HCT116 (cell line): Measurements from ENCODE around the gene DIAPH3. TPM values are rescaled to one million over a fixed set of nuclear protein-coding genes. Genes with fewer than 3 reads are reported as not detected.

Experiments used
- ATAC-seq: fragments of 200-7000 bp; cut with Tn5 transposase; 2 replicates; pipeline ENCODE4 v1.9.1; 2020; ENCODE audit warnings: mild to moderate bottlenecking, moderate library complexity
- BruUV-seq: library from RNA; stranded (reverse); fragments of 400-500 nt; replicated peaks from 2 replicates; lab custom pipeline; 2021; lab: Mats Ljungman, UMichigan
- CTCF ChIA-PET: fragments of 300-600 bp; sonication (Branson Sonifier 250); formaldehyde crosslinking; loops from one replicate; lab custom pipeline; 2021; ENCODE audit warnings: antibody characterized with exemption; lab: Charles Lee
- POLR2A ChIA-PET: fragments of 300-600, 350-600 bp; sonication (Branson Sonifier 250); formaldehyde crosslinking; loops from one replicate; lab custom pipeline; 2021; ENCODE audit warnings: antibody characterized with exemption; lab: Charles Lee
- RAD21 ChIA-PET, 2 experiments: fragments of 300-600 bp; sonication (Branson Sonifier 250); formaldehyde crosslinking; loops; one replicate each; lab custom pipeline; 2023; ENCODE audit warnings: low total read pairs in 2 of 2; ENCODE audit not compliant: uncharacterized antibody in 2 of 2, unreplicated experiment in 2 of 2, low non-redundant PET in 1 of 2; lab: Charles Lee
- DNase-seq: peaks from one replicate; pipeline ENCODE4 v3.0.0-alpha.2; 2010; ENCODE audit warnings: low read depth, low spot score
- H2AFZ ChIP-seq: fragments of 200-600 bp; shearing (Covaris generic), sonication (generic); 2 replicates; pipeline ENCODE4 v1.6.1; 2017; ENCODE audit warnings: low read depth, mixed run types, mixed read lengths, antibody characterized with exemption, low read length; ENCODE audit not compliant: poor library complexity, severe bottlenecking
- H3K27ac ChIP-seq: 2 replicates; pipeline ENCODE4 v1.5.1; 2012; ENCODE audit warnings: low read depth, low read length
- H3K27me3 ChIP-seq: fragments of 200-600 bp; sonication (generic); 2 replicates; pipeline ENCODE4 v1.6.1; 2016; ENCODE audit warnings: mixed run types, low read length, mixed read lengths; ENCODE audit not compliant: insufficient read depth
- H3K36me3 ChIP-seq, 2 experiments: fragments of 200-500 bp in 1 of 2; fragments of 200-600 bp in 1 of 2; sonication (Bioruptor generic) in 1 of 2; sonication (generic) in 1 of 2; 2 replicates each; pipeline versions ENCODE4 v1.5.1 to v1.6.1; 2014 to 2016; ENCODE audit warnings: low read length in 2 of 2, inconsistent platforms in 1 of 2, mixed read lengths in 1 of 2, mixed run types in 1 of 2; ENCODE audit not compliant: insufficient read depth in 2 of 2, control insufficient read depth in 1 of 2
- H3K4me1 ChIP-seq, 2 experiments: fragments of 200-600 bp in 1 of 2; sonication (generic) in 1 of 2; 2 replicates each; pipeline versions ENCODE4 v1.5.1 to v1.6.1; 2012 to 2017; ENCODE audit warnings: low read length in 2 of 2, inconsistent platforms in 1 of 2, mild to moderate bottlenecking in 1 of 2, mixed read lengths in 1 of 2, mixed run types in 1 of 2, moderate library complexity in 1 of 2; ENCODE audit not compliant: insufficient read depth in 2 of 2, control insufficient read depth in 1 of 2
- H3K4me2 ChIP-seq: fragments of 200-600 bp; sonication (generic); 2 replicates; pipeline ENCODE4 v1.6.1; 2017; ENCODE audit warnings: mixed run types, low read length, mixed read lengths
- H3K4me3 ChIP-seq, 2 experiments: fragments of 200-600 bp in 1 of 2; sonication (generic) in 1 of 2; replicated peaks in 1 of 2; 2 replicates each; pipeline ENCODE4 v1.5.1; 2011 to 2016; ENCODE audit warnings: low read length in 2 of 2, control low read depth in 1 of 2, low read depth in 1 of 2, mild to moderate bottlenecking in 1 of 2, mixed read lengths in 1 of 2, mixed run types in 1 of 2
- H3K79me2 ChIP-seq: fragments of 200-600 bp; sonication (generic); 2 replicates; pipeline ENCODE4 v1.6.1; 2017; ENCODE audit warnings: mild to moderate bottlenecking, mixed run types, low read length, moderate library complexity, mixed read lengths; ENCODE audit not compliant: insufficient read depth
- H3K9ac ChIP-seq: fragments of 200-600 bp; sonication (generic); 2 replicates; pipeline ENCODE4 v1.6.1; 2016; ENCODE audit warnings: low read length, mixed read lengths
- H3K9me2 ChIP-seq: fragments of 200-600 bp; sonication (generic), shearing (Covaris generic); 2 replicates; pipeline ENCODE4 v1.6.1; 2017; ENCODE audit warnings: mixed run types, mild to moderate bottlenecking, moderate library complexity; ENCODE audit not compliant: insufficient read depth
- H3K9me3 ChIP-seq, 2 experiments: fragments of 200-500 bp in 1 of 2; fragments of 200-600 bp in 1 of 2; sonication (Bioruptor generic) in 1 of 2; sonication (generic) in 1 of 2; 2 replicates each; pipeline ENCODE4 v1.6.1; 2014 to 2017; ENCODE audit warnings: low read length in 2 of 2, mixed read lengths in 2 of 2, inconsistent platforms in 1 of 2, low read depth in 1 of 2, mild to moderate bottlenecking in 1 of 2, mixed run types in 1 of 2, moderate library complexity in 1 of 2; ENCODE audit not compliant: control insufficient read depth in 1 of 2, insufficient read depth in 1 of 2
- H4K20me1 ChIP-seq: fragments of 200-600 bp; sonication (generic), shearing (Covaris generic); 2 replicates; pipeline ENCODE4 v1.6.1; 2017; ENCODE audit warnings: mixed run types, mild to moderate bottlenecking, moderate library complexity; ENCODE audit not compliant: insufficient read depth
- CBX3 ChIP-seq: IDR thresholded peaks from 2 replicates; pipeline ENCODE4 v1.6.1; 2012; ENCODE audit warnings: low read depth
- CEBPB ChIP-seq: IDR thresholded peaks from 2 replicates; pipeline ENCODE4 v1.6.1; 2012; ENCODE audit warnings: low read depth
- CTCF ChIP-seq, 3 experiments: fragments of 200-600 bp in 1 of 3; sonication (generic) in 1 of 3; IDR thresholded peaks in 2 of 3; conservative IDR thresholded peaks in 1 of 3; 2 replicates each; pipeline ENCODE4 v1.5.1; 2012 to 2017; ENCODE audit warnings: low read depth in 2 of 3, low read length in 2 of 3, antibody characterized with exemption in 1 of 3, borderline replicate concordance in 1 of 3, control low read depth in 1 of 3, mild to moderate bottlenecking in 1 of 3, mixed read lengths in 1 of 3, mixed run types in 1 of 3, moderate library complexity in 1 of 3; ENCODE audit not compliant: insufficient read depth in 1 of 3
- EGR1 ChIP-seq: IDR thresholded peaks from 2 replicates; pipeline ENCODE4 v1.6.1; 2012; ENCODE audit warnings: low read depth
- ELF1 ChIP-seq: IDR thresholded peaks from 2 replicates; pipeline ENCODE4 v1.6.1; 2012; ENCODE audit warnings: low read depth, borderline replicate concordance
- EZH2 ChIP-seq: fragments of 200-600 bp; sonication (generic); IDR thresholded peaks from 2 replicates; pipeline ENCODE4 v1.6.1; 2017; ENCODE audit warnings: antibody characterized with exemption, mixed run types
- EZH2phosphoT487 ChIP-seq: fragments of 200-600 bp; IDR thresholded peaks from 2 replicates; pipeline ENCODE4 v1.6.1; 2018; ENCODE audit warnings: antibody characterized with exemption, borderline replicate concordance
- FOSL1 ChIP-seq: IDR thresholded peaks from 2 replicates; pipeline ENCODE4 v1.6.1; 2012; ENCODE audit warnings: low read depth
- JUND ChIP-seq: IDR thresholded peaks from 2 replicates; pipeline ENCODE4 v1.6.1; 2012
- MAX ChIP-seq: IDR thresholded peaks from 2 replicates; pipeline ENCODE4 v1.6.1; 2012
- POLR2AphosphoS5 ChIP-seq: IDR thresholded peaks from 2 replicates; pipeline ENCODE4 v1.6.1; 2011; ENCODE audit warnings: mild to moderate bottlenecking, low read depth, low read length, moderate library complexity
- SIN3A ChIP-seq: IDR thresholded peaks from 2 replicates; pipeline ENCODE4 v1.6.1; 2012; ENCODE audit warnings: low read depth
- SRF ChIP-seq: IDR thresholded peaks from 2 replicates; pipeline ENCODE4 v1.6.1; 2012; ENCODE audit warnings: low read depth
- TCF7L2 ChIP-seq: IDR thresholded peaks from 2 replicates; pipeline ENCODE4 v1.7.0; 2011; ENCODE audit warnings: borderline replicate concordance, inconsistent platforms; ENCODE audit not compliant: insufficient read depth, insufficient read length; ENCODE audit errors: extremely low read depth
- YY1 ChIP-seq: IDR thresholded peaks from 2 replicates; pipeline ENCODE4 v1.6.1; 2011; ENCODE audit warnings: low read length, low read depth, moderate library complexity, mild to moderate bottlenecking; ENCODE audit not compliant: insufficient replicate concordance; ENCODE audit errors: extremely low read depth
- ZBTB33 ChIP-seq: IDR thresholded peaks from 2 replicates; pipeline ENCODE4 v1.6.1; 2011; ENCODE audit warnings: mild to moderate bottlenecking, low read length, moderate library complexity; ENCODE audit not compliant: insufficient replicate concordance; ENCODE audit errors: extremely low read depth
- intact Hi-C: fragments of 100-400 bp; cut with micrococcal nuclease; formaldehyde crosslinking; loops from 2 replicates; pipeline ENCODE4 v1.10.0; 2022
- total RNA-seq: library from RNA; stranded (reverse); gene quantifications from one replicate; pipeline ENCODE4 v1.2.1, GENCODE V29; 2021; ENCODE audit not compliant: unreplicated experiment

The DIAPH3 gene
- total RNA-seq, 1 experiment from 2014 or later: 22.8 TPM

- no TSS peak for BruUV-seq
- Histone ChIP-seq H3K27me3 (no peaks in the 10 kb centered on the region), H3K36me3 (no peaks in the 10 kb centered on the region), H3K4me2 (no peak overlapping the region), H3K27ac (no peak overlapping the region), H3K9me3 (no peaks in the 10 kb centered on the region), H2AFZ (no peak overlapping the region), H3K79me2 (no peaks in the 10 kb centered on the region), H3K4me3 (no peak overlapping the region), H3K4me1 (no peaks in the 10 kb centered on the region), H4K20me1 (no peaks in the 10 kb centered on the region), H3K9me2 (no peaks in the 10 kb centered on the region), H3K9ac (no peak overlapping the region)
- no peak for DNase-seq
- POLR2A ChIA-PET: no interaction called here
- CTCF ChIA-PET: no interaction called here
- ATAC-seq: no peak
- RAD21 ChIA-PET: no interaction called here
- no peak for TF ChIP-seq SRF
- no peak for TF ChIP-seq EZH2phosphoT487
- intact Hi-C loops: loop anchor here (10.0 kb wide), 1 partner anchor 302 kb away; no protein-coding TSS in a partner anchor
These were observed 386.6 kb downstream of the DIAPH3 start for GRCh38 chr13:59776924-59777690.

- no peaks in the 10 kb centered on the region for H3K36me3 ChIP-seq
- no peaks in the 10 kb centered on the region for H3K4me1 ChIP-seq
- H3K9ac ChIP-seq: no peak overlapping the region
- ChIA-PET RAD21 (no interaction called here), POLR2A (no interaction called here), CTCF (interaction anchor here (1.0 kb wide), 1 partner anchor 452 kb away, joined by 3 read pairs; no protein-coding TSS in a partner anchor)
- H3K27me3 ChIP-seq: no peaks in the 10 kb centered on the region
- no peak for ATAC-seq
- H3K4me3 ChIP-seq: no peak overlapping the region
- H3K27ac ChIP-seq: no peak overlapping the region
- H4K20me1 ChIP-seq: no peaks in the 10 kb centered on the region
- no peak overlapping the region for H2AFZ ChIP-seq
- H3K79me2 ChIP-seq: no peaks in the 10 kb centered on the region
- no TSS peak for BruUV-seq
- no peak for DNase-seq
- H3K9me3 ChIP-seq: no peaks in the 10 kb centered on the region
- H3K9me2 ChIP-seq: no peaks in the 10 kb centered on the region
- intact Hi-C loops: loop anchor here (5.0 to 10.0 kb wide), 2 partner anchors 300 to 558 kb away; no protein-coding TSS in a partner anchor
- no peak overlapping the region for H3K4me2 ChIP-seq
- TF ChIP-seq YY1 (no peak), JUND (no peak), EZH2 (no peak), POLR2AphosphoS5 (no peak), ZBTB33 (no peak), ELF1 (no peak), EZH2phosphoT487 (no peak), CBX3 (no peak), EGR1 (no peak), FOSL1 (no peak), CEBPB (no peak), TCF7L2 (no peak), SIN3A (no peak), MAX (no peak), SRF (no peak), CTCF (IDR thresholded peaks at IDR 0.05 in 2 of 3, conservative IDR thresholded peaks at IDR 0.05 in 1 of 3; ENCODE audit: borderline replicate concordance in 1 of 3, insufficient read depth in 1 of 3, low read depth in 2 of 3, low read length in 2 of 3) (no peak)
These were observed 389.2 kb downstream of the DIAPH3 start for GRCh38 chr13:59774491-59774971.
